WTC11 (cell line): ENCODE measurements around the gene ZNF423. TPM values are rescaled to one million over a fixed set of nuclear protein-coding genes. Genes with fewer than 3 reads are reported as not detected.

Experiments used
- ATAC-seq: fragments of 200-7000 bp; cut with Tn5 transposase; 2 replicates; pipeline ENCODE4 v1.10.0; 2021; ENCODE audit warnings: mild to moderate bottlenecking, moderate library complexity
- CTCF ChIA-PET: fragments of 300-600 bp; sonication (Branson Sonifier 250); formaldehyde crosslinking; loops from one replicate; lab custom pipeline; 2021; ENCODE audit warnings: antibody characterized with exemption; lab: Charles Lee
- POLR2A ChIA-PET: fragments of 350-600 bp; sonication (Branson Sonifier 250); formaldehyde crosslinking; loops from one replicate; lab custom pipeline; 2021; ENCODE audit warnings: antibody characterized with exemption; lab: Charles Lee
- DNase-seq: peaks from one replicate; pipeline ENCODE4 v3.0.0; 2021; ENCODE audit warnings: low spot score
- H3K27ac Mint-ChIP-seq: 2 replicates; pipeline ENCODE4 v1.8.0; 2021; ENCODE audit warnings: mixed read lengths
- H3K27me3 Mint-ChIP-seq: 2 replicates; pipeline ENCODE4 v1.8.0; 2021; ENCODE audit warnings: low read depth, mild to moderate bottlenecking, moderate library complexity, mixed read lengths
- H3K36me3 Mint-ChIP-seq: 2 replicates; pipeline ENCODE4 v1.8.0; 2021; ENCODE audit warnings: mixed read lengths
- H3K4me1 Mint-ChIP-seq: 2 replicates; pipeline ENCODE4 v1.8.0; 2022; ENCODE audit warnings: mixed read lengths
- H3K4me3 Mint-ChIP-seq: 2 replicates; pipeline ENCODE4 v1.8.0; 2021; ENCODE audit warnings: mild to moderate bottlenecking, moderate library complexity, mixed read lengths
- H3K9me3 Mint-ChIP-seq: 2 replicates; pipeline ENCODE4 v1.8.0; 2021; ENCODE audit warnings: mixed read lengths
- AR ChIP-seq: fragments of 250-450 bp; sonication (Bioruptor Pico); IDR thresholded peaks from 2 replicates; pipeline ENCODE4 v1.9.0; 2021; ENCODE audit warnings: mild to moderate bottlenecking
- ARID4B ChIP-seq: sonication (generic); formaldehyde crosslinking; IDR thresholded peaks from 2 replicates; pipeline ENCODE4 v1.8.0; 2023; ENCODE audit warnings: missing genetic modification reagents, mild to moderate bottlenecking, borderline replicate concordance
- ATF1 ChIP-seq: sonication (generic); formaldehyde crosslinking; IDR thresholded peaks from 2 replicates; pipeline ENCODE4 v1.8.1; 2023; ENCODE audit warnings: mild to moderate bottlenecking, moderate library complexity, missing genetic modification reagents
- CREB1 ChIP-seq: sonication (generic); formaldehyde crosslinking; IDR thresholded peaks from 2 replicates; pipeline ENCODE4 v1.8.0; 2023; ENCODE audit warnings: mild to moderate bottlenecking, missing genetic modification reagents
- CTCF ChIP-seq: fragments of 200-600 bp; IDR thresholded peaks from 2 replicates; pipeline ENCODE4 v1.8.0; 2022; ENCODE audit warnings: antibody characterized with exemption
- E2F5 ChIP-seq: sonication (generic); formaldehyde crosslinking; IDR thresholded peaks from 2 replicates; pipeline ENCODE4 v1.8.1; 2022; ENCODE audit warnings: mild to moderate bottlenecking, moderate library complexity, missing genetic modification reagents
- FOXP1 ChIP-seq: sonication (generic); formaldehyde crosslinking; IDR thresholded peaks from 2 replicates; pipeline ENCODE4 v1.8.0; 2022; ENCODE audit warnings: missing genetic modification reagents, mild to moderate bottlenecking, moderate library complexity, borderline replicate concordance
- JUN ChIP-seq: sonication (generic); formaldehyde crosslinking; IDR thresholded peaks from 2 replicates; pipeline ENCODE4 v1.8.0; 2023; ENCODE audit warnings: mild to moderate bottlenecking, missing genetic modification reagents
- MXD4 ChIP-seq: fragments of 250-450 bp; sonication (Bioruptor Pico); IDR thresholded peaks from 2 replicates; pipeline ENCODE4 v1.8.0; 2021; ENCODE audit warnings: mild to moderate bottlenecking, moderate library complexity, borderline replicate concordance
- NFATC4 ChIP-seq: fragments of 250-450 bp; sonication (Bioruptor Pico); IDR thresholded peaks from 2 replicates; pipeline ENCODE4 v1.9.0; 2021; ENCODE audit warnings: mild to moderate bottlenecking
- PRRX2 ChIP-seq: fragments of 250-450 bp; sonication (Bioruptor Pico); IDR thresholded peaks from 2 replicates; pipeline ENCODE4 v1.8.0; 2021; ENCODE audit warnings: mild to moderate bottlenecking
- TEAD4 ChIP-seq: sonication (generic); formaldehyde crosslinking; IDR thresholded peaks from 2 replicates; pipeline ENCODE4 v1.8.0; 2022; ENCODE audit warnings: mild to moderate bottlenecking, missing genetic modification reagents
- USF2 ChIP-seq: sonication (generic); formaldehyde crosslinking; IDR thresholded peaks from 2 replicates; pipeline ENCODE4 v1.8.1; 2023; ENCODE audit warnings: mild to moderate bottlenecking, missing genetic modification reagents, moderate library complexity
- ZNF219 ChIP-seq: sonication (generic); formaldehyde crosslinking; IDR thresholded peaks from 2 replicates; pipeline ENCODE4 v1.8.0; 2023; ENCODE audit warnings: missing genetic modification reagents, mild to moderate bottlenecking, borderline replicate concordance
- ZNF423 ChIP-seq: fragments of 250-450 bp; sonication (Bioruptor Pico); IDR thresholded peaks from 2 replicates; pipeline ENCODE4 v2.1.2; 2022; ENCODE audit warnings: mild to moderate bottlenecking, moderate library complexity
- ZNF532 ChIP-seq: fragments of 250-450 bp; sonication (Bioruptor Pico); IDR thresholded peaks from 2 replicates; pipeline ENCODE4 v1.9.0; 2021; ENCODE audit warnings: mild to moderate bottlenecking, borderline replicate concordance
- total RNA-seq: library from RNA; stranded (reverse); gene quantifications from 3 replicates; pipeline ENCODE4 v1.2.3, GENCODE V29; 2021

The ZNF423 gene
- total RNA-seq, 1 experiment from 2014 or later: 38.8 TPM

GRCh38 chr16:49834531-49835151 lies 21.3 kb downstream of the ZNF423 start:
- ATAC-seq (peak; percentile 27), DNase-seq (peak; percentile 63)
- H3K9me3 Mint-ChIP-seq: no peaks in the 10 kb centered on the region
- H3K27ac Mint-ChIP-seq: no peak overlapping the region
- ChIA-PET CTCF (interaction anchor here (1.2 to 3.4 kb wide), 5 partner anchors 10 to 123 kb away, joined by 3 to 18 read pairs (median 5); partner anchors contain the start of gene ZNF423), POLR2A (no interaction called here)
- H3K4me1 Mint-ChIP-seq: peaks cover 68% of the 10 kb centered on the region
- 0 out of 2 replicates have a peak, but pooled peaks cover 8% of the 10 kb centered on the region for H3K36me3 Mint-ChIP-seq
- H3K27me3 Mint-ChIP-seq: no peaks in the 10 kb centered on the region; the same call in 1 of the 2 replicates
- no peak overlapping the region for H3K4me3 Mint-ChIP-seq
- TF ChIP-seq ZNF423 (CRISPR knock-in tag) (peak; percentile 79), ZNF532 (no peak), CTCF (no peak), ZNF219 (CRISPR knock-in tag) (no peak)
- TF ChIP-seq, all 79 proteins: peak for 1

- ChIA-PET POLR2A (no interaction called here), CTCF (interaction anchor here (1.3 to 1.9 kb wide), 5 partner anchors 9 to 124 kb away, joined by 4 to 7 read pairs (median 5); no protein-coding TSS in a partner anchor)
- Mint-ChIP-seq H3K4me1 (peaks cover 65% of the 10 kb centered on the region), H3K9me3 (no peaks in the 10 kb centered on the region), H3K27me3 (no peaks in the 10 kb centered on the region; the same call in 1 of the 2 replicates), H3K4me3 (peak overlapping the region; percentile 26; the same call in 1 of the 2 replicates), H3K27ac (peak overlapping the region; percentile 93), H3K36me3 (0 out of 2 replicates have a peak, but pooled peaks cover 8% of the 10 kb centered on the region)
- ATAC-seq (no peak), DNase-seq (no peak)
- TF ChIP-seq JUN (CRISPR knock-in tag) (no peak), MXD4 (no peak), CREB1 (CRISPR knock-in tag) (no peak), USF2 (CRISPR knock-in tag) (no peak), TEAD4 (CRISPR knock-in tag) (no peak), ATF1 (no peak), E2F5 (no peak), AR (CRISPR knock-in tag) (no peak), NFATC4 (CRISPR knock-in tag) (no peak), FOXP1 (no peak), PRRX2 (CRISPR knock-in tag) (no peak), ARID4B (CRISPR knock-in tag) (no peak)
Observed at GRCh38 chr16:49833796-49834530, 21.9 kb downstream of the ZNF423 start.
